Ovary (tissue), 9 donors: ENCODE data around the gene BACE2. TPM values are rescaled to one million over a fixed set of nuclear protein-coding genes. Genes with fewer than 3 reads are reported as not detected.

Source experiments
- DNase-seq, 5 donors: peaks; one replicate each; pipeline ENCODE4 v3.0.0-alpha.2; 2019 to 2020
- H3K27ac ChIP-seq, 2 donors: fragments of 200-600 bp; one replicate each; pipeline versions ENCODE4 v1.5.1 to v1.8.0; 2019 to 2022
- H3K27me3 ChIP-seq: fragments of 200-600 bp; one replicate; pipeline ENCODE4 v1.8.0; 2022
- H3K36me3 ChIP-seq: fragments of 200-600 bp; sonication (generic); one replicate; pipeline ENCODE4 v1.5.1; 2019
- H3K4me1 ChIP-seq: one replicate; pipeline ENCODE4 v1.8.1; 2013; ENCODE audit warnings: mild to moderate bottlenecking, moderate library complexity; ENCODE audit not compliant: insufficient read depth
- H3K4me3 ChIP-seq: fragments of 200-600 bp; sonication (generic); one replicate; pipeline ENCODE4 v1.5.1; 2017
- H3K9me3 ChIP-seq, 2 donors: fragments of 200-600 bp in 1 of 2; sonication (generic) in 1 of 2; one replicate each; pipeline versions ENCODE4 v1.5.1 to v1.8.1; 2013 to 2019; ENCODE audit warnings: mild to moderate bottlenecking in 1 of 2, moderate library complexity in 1 of 2
- CTCF ChIP-seq, 3 donors: fragments of 450-650 bp in 2 of 3; fragments of 200-600 bp in 1 of 3; IDR thresholded peaks; one replicate each; pipeline versions ENCODE4 v1.5.1 to v1.8.0; 2016 to 2022; ENCODE audit warnings: antibody characterized with exemption in 3 of 3, mild to moderate bottlenecking in 1 of 3
- EP300 ChIP-seq: sonication (generic); formaldehyde crosslinking; IDR thresholded peaks from one replicate; pipeline ENCODE4 v1.6.1; 2017; ENCODE audit warnings: antibody characterized with exemption
- POLR2A ChIP-seq: fragments of 450-650 bp; IDR thresholded peaks from one replicate; pipeline ENCODE4 v1.6.1; 2017; ENCODE audit warnings: antibody characterized with exemption, mild to moderate bottlenecking, moderate library complexity
- WGBS, 3 donors: extraction: QIAGEN DNeasy Blood & Tissue Kit in 1 of 3; methylation state at CpG; one replicate each; pipeline versions ENCODE4 v1.1.5 to v1.1.7; 2013 to 2017; 5-methylcytosine and 5-hydroxymethylcytosine counted together
- intact Hi-C, 4 donors: fragments of 100-400 bp; cut with DNase I; formaldehyde crosslinking; loops; one replicate each; pipeline versions ENCODE4 v1.11.0 to v1.15.1; 2022 to 2023
- polyA plus RNA-seq, 2 donors: library from polyadenylated mRNA; stranded (reverse); fragments of 200-250 nt in 1 of 2; fragments of 350-450 nt in 1 of 2; fragmentation: Illumina TruSeq in 1 of 2; extraction: RNeasy Lipid Tissue Mini Kit (QIAGEN cat#74804) in 1 of 2; gene quantifications; one replicate each; pipeline ENCODE4 v1.2.3, GENCODE V29; 2013 to 2014
- total RNA-seq, 7 donors: library from RNA; depleted of rRNA in 2 of 7; stranded (reverse); fragments of >200 nt in 2 of 7; fragmentation: NEBNext Ultra II Directional in 3 of 7; extraction: Animal tissue kit (Norgen Biotek cat#: 25700) in 3 of 7; gene quantifications; one replicate each; pipeline versions ENCODE4 v1.1.0 to v1.2.4, GENCODE V29; 2016 to 2023
- donor health status: DM: no; HTN: no; CAD: no; lungs with moderate emphysema.
- donor health status: DM: no; HTN: no; CAD: no.
- donor health status: Bipolar disorder and iron deficiency.
- donor health status: DM: yes; HTN: yes; CAD: no.
- donor health status: DM: no; HTN: no; CAD: no.
- donor health status: DM: yes; HTN: yes; CAD: no.

BACE2 gene
- total and polyA plus RNA-seq, 9 donors = 11.4 to 75.6 (median 24.4) TPM

GRCh38 chr21:41183575-41183974, 15.6 kb downstream of the BACE2 start:
- WGBS, 3 donors = 79 to 88% (median 85%) methylated on average over 4 of the region's 4 CpGs
- DNase-seq = no peak
- Histone ChIP-seq H3K27ac (no peak overlapping the region), H3K9me3 (no peaks in the 10 kb centered on the region), H3K27me3 (no peaks in the 10 kb centered on the region), H3K36me3 (no peaks in the 10 kb centered on the region), H3K4me3 (no peak overlapping the region), H3K4me1 (peaks cover 6% of the 10 kb centered on the region)
- intact Hi-C loops = loop anchor here in 1 of 4 donors (10.0 kb wide), 1 partner anchor 61 kb away; no protein-coding TSS in a partner anchor
- TF ChIP-seq CTCF (IDR thresholded peaks at IDR 0.05) = no peak
- no peak for TF ChIP-seq EP300
- no peak for TF ChIP-seq POLR2A

- Histone ChIP-seq H3K9me3 (no peaks in the 10 kb centered on the region), H3K4me3 (no peak overlapping the region), H3K36me3 (no peaks in the 10 kb centered on the region), H3K27me3 (no peaks in the 10 kb centered on the region), H3K27ac (no peak overlapping the region), H3K4me1 (no peaks in the 10 kb centered on the region)
- no peak for DNase-seq
- intact Hi-C loops = loop anchor here in 1 of 4 donors (10.0 kb wide), 1 partner anchor 59 kb away; no protein-coding TSS in a partner anchor
- TF ChIP-seq POLR2A = no peak
- no peak for TF ChIP-seq CTCF (IDR thresholded peaks at IDR 0.05)
- TF ChIP-seq EP300 = no peak
- WGBS, 3 donors = 94 to 95% (median 94%) methylated on average over 6 of the region's 6 CpGs
Measured at GRCh38 chr21:41185802-41186201, 17.8 kb downstream of the BACE2 start.

GRCh38 chr21:41186755-41187536, 19.0 kb downstream of the BACE2 start:
- WGBS, 3 donors = 82 to 90% (median 83%) methylated on average over 9 of the region's 9 CpGs
- intact Hi-C loops = loop anchor here in 1 of 4 donors (10.0 kb wide), 1 partner anchor 58 kb away; no protein-coding TSS in a partner anchor
- Histone ChIP-seq H3K4me1 (no peaks in the 10 kb centered on the region), H3K36me3 (no peaks in the 10 kb centered on the region), H3K9me3 (no peaks in the 10 kb centered on the region), H3K4me3 (no peak overlapping the region), H3K27ac (no peak overlapping the region), H3K27me3 (no peaks in the 10 kb centered on the region)
- DNase-seq = no peak
- TF ChIP-seq EP300 (no peak), CTCF (IDR thresholded peaks at IDR 0.05) (no peak), POLR2A (no peak)

- Histone ChIP-seq H3K36me3 (no peaks in the 10 kb centered on the region), H3K9me3 (no peaks in the 10 kb centered on the region), H3K27me3 (no peaks in the 10 kb centered on the region), H3K4me3 (no peak overlapping the region), H3K27ac (no peak overlapping the region), H3K4me1 (no peaks in the 10 kb centered on the region)
- WGBS, 3 donors = 75 to 79% (median 76%) methylated on average over 6 of the region's 6 CpGs
- TF ChIP-seq EP300 (no peak), POLR2A (no peak), CTCF (IDR thresholded peaks at IDR 0.05) (no peak)
- no peak for DNase-seq
- intact Hi-C loops = loop anchor here in 1 of 4 donors (10.0 kb wide), 1 partner anchor 57 kb away; no protein-coding TSS in a partner anchor
Measured at GRCh38 chr21:41187537-41188025, 19.6 kb downstream of the BACE2 start.
